Measurements from ENCODE around the gene NHERF2. TPM values are rescaled to one million over a fixed set of nuclear protein-coding genes. Genes with fewer than 3 reads are reported as not detected.

Gene NHERF2
- total RNA-seq, 1 donor from 2014 or later = 238 TPM

DNA sequence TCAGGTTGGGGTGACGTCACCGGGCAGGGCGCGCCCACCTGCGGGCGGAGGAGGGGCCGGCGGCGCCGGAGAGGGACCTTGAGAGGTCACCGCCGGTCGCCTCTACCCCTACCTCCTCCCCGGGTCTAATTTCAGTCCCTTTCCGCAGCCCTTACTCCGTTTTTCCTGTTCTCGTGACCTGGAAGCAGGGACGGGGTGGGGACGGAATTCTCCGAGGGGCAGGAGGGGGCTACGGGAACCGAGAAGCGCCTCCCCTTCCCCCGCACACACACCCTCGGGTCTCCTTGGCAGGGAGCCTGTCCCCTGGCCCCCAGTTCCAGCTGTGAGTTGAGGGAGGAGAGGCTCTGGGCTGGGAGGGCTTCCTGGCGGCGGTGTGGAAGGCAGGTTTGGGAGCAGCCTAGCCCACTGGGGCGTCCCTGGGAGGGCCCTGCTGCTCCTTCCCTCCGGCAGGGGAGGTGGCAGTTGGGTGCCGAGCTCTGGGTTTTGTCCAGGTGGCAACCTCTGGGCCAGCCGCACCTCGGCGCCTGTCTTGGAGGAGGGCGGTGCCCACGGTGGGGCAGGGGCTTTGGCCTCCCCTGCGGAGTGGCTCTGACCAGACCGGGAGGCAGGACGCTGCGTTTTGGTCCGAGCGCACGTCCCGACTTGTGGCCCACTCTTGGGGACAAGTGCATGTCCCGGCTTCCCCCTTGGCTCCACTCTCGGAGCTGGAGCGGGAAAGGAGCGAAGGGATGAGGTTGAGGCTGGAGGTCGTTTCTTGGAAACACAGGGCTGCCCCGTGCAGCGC lies 36.2 kb upstream of the NHERF2 start:
- no peak for DNase-seq (ENCODE audit: low spot score)

DNA sequence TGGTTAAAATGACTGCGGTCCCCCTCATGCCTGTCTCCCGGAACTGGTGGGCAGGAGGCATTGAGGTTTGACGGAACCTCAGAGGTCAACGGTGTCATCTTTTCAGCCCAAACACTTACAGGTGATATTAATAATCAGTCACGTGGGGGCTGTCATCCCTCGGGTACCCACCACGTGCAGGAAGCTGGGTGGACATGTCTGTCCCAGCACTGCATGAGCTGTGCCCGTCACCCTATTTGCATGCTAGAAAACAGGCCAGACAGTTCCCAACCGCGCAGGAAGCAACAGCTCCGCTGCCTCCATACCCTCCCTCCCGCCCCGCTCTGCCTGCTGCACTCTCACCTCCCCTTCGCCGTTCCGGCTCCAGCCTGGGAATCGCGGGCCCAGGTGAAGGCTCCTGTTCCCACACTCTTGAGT lies 35.6 kb upstream of the NHERF2 start:
- no peak for DNase-seq (ENCODE audit: low spot score)

DNA sequence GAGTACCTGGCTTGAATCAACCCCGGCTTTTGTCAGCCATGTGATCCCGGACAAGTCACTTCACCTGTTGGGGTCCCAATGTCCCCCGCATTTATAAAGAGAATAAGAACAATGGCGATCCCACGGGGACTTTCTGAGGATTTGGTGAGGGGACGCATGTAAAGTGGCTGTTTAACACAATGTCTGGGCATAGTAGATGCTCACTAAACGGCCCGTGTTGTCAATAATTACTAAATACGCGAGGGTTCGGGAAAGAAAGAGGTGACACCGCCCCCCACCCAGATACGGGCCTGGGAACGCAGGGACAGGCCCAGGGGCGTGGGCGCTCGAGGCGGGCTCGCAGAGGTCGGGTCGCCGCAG lies 35.1 kb upstream of the NHERF2 start:
- no peak for DNase-seq (ENCODE audit: low spot score)

- DNase-seq (ENCODE audit: low spot score) = peak; percentile 97
Measured at GRCh38 chr16:1991948-1992703, 34.6 kb upstream of the NHERF2 start.

GRCh38 chr16:1992704-1993317 lies 33.9 kb upstream of the NHERF2 start:
- DNase-seq (ENCODE audit: low spot score) = no peak

DNA sequence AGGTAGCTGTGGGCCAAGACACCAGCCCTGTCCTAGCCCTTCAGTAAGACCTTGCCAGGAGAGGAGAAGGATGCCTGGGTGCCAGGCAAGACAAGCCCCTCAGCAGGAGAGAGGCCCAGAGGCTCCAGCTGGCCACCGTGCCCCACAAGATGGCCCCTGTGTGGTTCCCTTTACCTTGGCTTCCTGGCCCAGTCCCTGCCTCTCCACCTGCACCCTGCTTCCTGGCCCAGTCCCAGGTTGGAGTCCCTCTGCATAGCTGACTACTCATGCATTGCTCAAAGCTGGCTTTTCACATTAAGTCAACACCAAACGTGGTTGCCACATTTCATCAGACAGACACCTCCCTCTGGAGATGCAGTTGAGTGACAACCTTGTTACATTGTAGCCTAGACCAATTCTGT lies 33.0 kb upstream of the NHERF2 start:
- DNase-seq (ENCODE audit: low spot score) = no peak

DNA sequence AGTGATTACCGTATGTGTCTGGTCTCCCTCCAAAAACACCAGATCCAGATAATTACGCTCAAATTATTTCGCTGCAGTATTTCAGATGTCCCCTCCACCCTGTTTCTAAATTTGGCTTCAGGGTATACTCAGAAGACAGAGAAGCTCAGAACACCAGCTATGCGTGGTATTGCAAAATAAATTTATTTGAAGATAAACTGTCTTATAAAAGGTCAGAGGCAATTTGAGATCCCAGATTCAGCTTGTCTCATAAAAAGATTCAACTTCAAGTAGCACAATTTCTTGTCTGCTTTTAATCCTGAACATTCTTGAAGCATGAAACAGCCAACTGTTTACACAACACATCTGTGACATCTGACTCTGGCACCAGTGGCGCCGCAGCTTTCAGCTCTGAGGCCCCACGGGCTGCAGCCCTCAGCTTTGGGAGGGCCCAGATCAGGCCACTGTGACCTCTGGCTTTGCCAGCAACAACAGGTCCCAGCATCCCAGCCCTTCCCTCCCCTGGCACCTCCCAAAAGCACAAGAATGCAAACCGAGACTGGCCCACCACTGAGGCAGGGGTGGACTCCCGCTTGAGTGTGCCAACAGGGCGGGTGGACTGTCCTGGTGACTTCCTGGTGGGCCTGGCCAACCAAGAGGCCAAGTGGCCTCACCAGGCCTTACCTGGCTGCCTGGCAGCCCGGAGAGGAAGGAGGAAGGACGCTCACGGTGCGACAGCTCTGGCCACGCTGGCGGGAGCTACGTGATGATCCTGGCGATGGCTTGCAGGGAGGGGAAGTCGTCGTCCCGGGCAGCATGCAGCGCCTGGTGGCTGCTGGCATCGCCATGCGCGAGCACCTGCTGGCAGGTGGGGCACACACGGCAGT lies 29.0 kb upstream of the NHERF2 start:
- no peak for DNase-seq (ENCODE audit: low spot score)

GRCh38 chr16:1998360-1998835 lies 28.3 kb upstream of the NHERF2 start:
- no peak for DNase-seq (ENCODE audit: low spot score)

GRCh38 chr16:1998852-1999801 lies 27.6 kb upstream of the NHERF2 start:
- no peak for DNase-seq (ENCODE audit: low spot score)

- DNase-seq (ENCODE audit: low spot score) = no peak
Measured at GRCh38 chr16:1999866-2000514, 26.7 kb upstream of the NHERF2 start.

DNA sequence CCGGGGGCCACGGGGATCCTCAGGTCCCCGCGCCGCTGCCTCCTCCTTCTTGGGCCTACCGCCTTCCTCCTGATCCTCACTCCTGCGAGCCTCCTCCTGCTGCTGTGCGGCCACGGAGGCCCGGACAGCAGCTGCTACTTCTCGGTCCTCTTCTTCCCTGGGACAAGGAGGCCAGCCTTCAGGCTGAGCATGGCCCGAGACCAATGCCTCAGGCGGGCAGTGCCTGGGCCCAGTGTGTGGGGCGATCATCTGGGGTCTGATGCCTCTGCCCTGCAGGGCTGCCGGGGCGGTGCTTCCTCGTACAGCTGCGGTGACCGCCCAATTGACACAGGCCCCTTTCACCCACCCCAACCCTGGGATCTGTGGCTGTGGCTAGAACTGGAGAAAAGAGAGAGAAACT lies 25.7 kb upstream of the NHERF2 start:
- no peak for DNase-seq (ENCODE audit: low spot score)

GRCh38 chr16:2001456-2002355 lies 25.0 kb upstream of the NHERF2 start:
- no peak for DNase-seq (ENCODE audit: low spot score)

GRCh38 chr16:2002406-2003230 lies 24.1 kb upstream of the NHERF2 start:
- no peak for DNase-seq (ENCODE audit: low spot score)

GRCh38 chr16:2003231-2003826 lies 23.4 kb upstream of the NHERF2 start:
- DNase-seq (ENCODE audit: low spot score) = no peak

GRCh38 chr16:2003827-2004641 lies 22.7 kb upstream of the NHERF2 start:
- peak; percentile 96 for DNase-seq (ENCODE audit: low spot score)

- DNase-seq (ENCODE audit: low spot score) = no peak
Measured at GRCh38 chr16:2004795-2005517, 21.7 kb upstream of the NHERF2 start.

Data from mesenteric fat pad (tissue), 1 donor.